ENCODE data around the gene LEPROT. TPM values are rescaled to one million over a fixed set of nuclear protein-coding genes. Genes with fewer than 3 reads are reported as not detected.

Gene LEPROT
- total RNA-seq, 1 donor from 2014 or later, result 49.2 TPM

DNA sequence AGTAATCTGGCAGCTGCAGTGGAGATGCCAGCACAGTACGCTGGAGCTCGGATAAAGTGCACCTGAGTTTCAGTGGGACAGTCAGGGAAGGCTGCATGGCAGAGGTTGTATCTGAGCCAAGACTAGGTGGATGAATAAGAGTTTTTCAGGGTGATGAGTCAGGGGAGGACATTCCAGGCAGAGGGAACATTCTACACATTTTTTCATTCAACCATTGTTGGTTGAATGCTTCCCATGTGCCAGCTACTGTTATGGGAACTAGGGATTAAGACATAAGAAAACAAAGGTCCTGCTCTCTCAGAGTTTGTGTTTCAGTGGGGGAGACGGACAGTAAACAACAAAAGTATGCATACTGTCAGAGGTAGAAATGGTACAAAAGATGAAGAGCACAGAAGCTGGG, 5.2 kb downstream of the LEPROT start:
- peak; percentile 18 for DNase-seq (ENCODE audit: low spot score)
- Histone ChIP-seq H3K27ac (peak overlapping the region; percentile 74), H3K79me2 (ENCODE audit: low read depth) (peaks cover 47% of the 10 kb centered on the region)

GRCh38 chr1:65429078-65429477, 8.6 kb downstream of the LEPROT start:
- Histone ChIP-seq H3K4me1 (peaks cover 53% of the 10 kb centered on the region), H3K27me3 (no peaks in the 10 kb centered on the region), H3K9me3 (ENCODE audit: low read depth) (no peaks in the 10 kb centered on the region), H2AFZ (replicated peaks) (no peak overlapping the region), H3K27ac (peak overlapping the region; percentile 33), H3K4me2 (peak overlapping the region; percentile 14), H3K79me2 (ENCODE audit: low read depth) (peaks cover 16% of the 10 kb centered on the region), H3K9ac (no peak overlapping the region), H3F3A (ENCODE audit: low read depth) (peaks cover 39% of the 10 kb centered on the region), H3K36me3 (no peaks in the 10 kb centered on the region), H4K20me1 (ENCODE audit: low read depth) (peaks cover 17% of the 10 kb centered on the region), H3K4me3 (no peak overlapping the region)
- Mint-ChIP-seq H3K4me3 (no peak overlapping the region), H3K27ac (no peak overlapping the region), H3K36me3 (peaks cover 27% of the 10 kb centered on the region), H3K27me3 (ENCODE audit: insufficient read depth, low read depth) (no peaks in the 10 kb centered on the region), H3K4me1 (peaks cover 12% of the 10 kb centered on the region), H3K9me3 (no peaks in the 10 kb centered on the region)
- no peak for TF ChIP-seq EZH2phosphoT487 (IDR thresholded peaks at IDR 0.05)
- TF ChIP-seq, protein P1, sequence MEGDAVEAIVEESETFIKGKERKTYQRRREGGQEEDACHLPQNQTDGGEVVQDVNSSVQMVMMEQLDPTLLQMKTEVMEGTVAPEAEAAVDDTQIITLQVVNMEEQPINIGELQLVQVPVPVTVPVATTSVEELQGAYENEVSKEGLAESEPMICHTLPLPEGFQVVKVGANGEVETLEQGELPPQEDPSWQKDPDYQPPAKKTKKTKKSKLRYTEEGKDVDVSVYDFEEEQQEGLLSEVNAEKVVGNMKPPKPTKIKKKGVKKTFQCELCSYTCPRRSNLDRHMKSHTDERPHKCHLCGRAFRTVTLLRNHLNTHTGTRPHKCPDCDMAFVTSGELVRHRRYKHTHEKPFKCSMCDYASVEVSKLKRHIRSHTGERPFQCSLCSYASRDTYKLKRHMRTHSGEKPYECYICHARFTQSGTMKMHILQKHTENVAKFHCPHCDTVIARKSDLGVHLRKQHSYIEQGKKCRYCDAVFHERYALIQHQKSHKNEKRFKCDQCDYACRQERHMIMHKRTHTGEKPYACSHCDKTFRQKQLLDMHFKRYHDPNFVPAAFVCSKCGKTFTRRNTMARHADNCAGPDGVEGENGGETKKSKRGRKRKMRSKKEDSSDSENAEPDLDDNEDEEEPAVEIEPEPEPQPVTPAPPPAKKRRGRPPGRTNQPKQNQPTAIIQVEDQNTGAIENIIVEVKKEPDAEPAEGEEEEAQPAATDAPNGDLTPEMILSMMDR (IDR thresholded peaks at IDR 0.05), result no peak
- TF ChIP-seq EZH2 (IDR thresholded peaks at IDR 0.05), result no peak
- DNase-seq (ENCODE audit: low spot score), result peak; percentile 40

More for the DNA sequence above, 5.2 kb downstream of the LEPROT start:
- H3K4me2 ChIP-seq, result no peak overlapping the region
- no peak overlapping the region for H2AFZ ChIP-seq (replicated peaks)
- peaks cover 25% of the 10 kb centered on the region for H3K36me3 Mint-ChIP-seq
- peaks cover 6% of the 10 kb centered on the region for H3K4me1 Mint-ChIP-seq
- H3K4me1 ChIP-seq, result peaks cover 38% of the 10 kb centered on the region
- no peak overlapping the region for H3K9ac ChIP-seq
- no peaks in the 10 kb centered on the region for H3K9me3 Mint-ChIP-seq
- no peaks in the 10 kb centered on the region for H3K9me3 ChIP-seq (ENCODE audit: low read depth)
- H3K27me3 Mint-ChIP-seq (ENCODE audit: insufficient read depth, low read depth), result no peaks in the 10 kb centered on the region
- peaks cover 41% of the 10 kb centered on the region for H3F3A ChIP-seq (ENCODE audit: low read depth)
- H3K36me3 ChIP-seq, result no peaks in the 10 kb centered on the region
- TF ChIP-seq EZH2phosphoT487 (IDR thresholded peaks at IDR 0.05) (no peak), EZH2 (IDR thresholded peaks at IDR 0.05) (no peak)
- TF ChIP-seq, protein P1 (IDR thresholded peaks at IDR 0.05), result no peak
- no peak overlapping the region for H3K27ac Mint-ChIP-seq
- peaks cover 28% of the 10 kb centered on the region for H4K20me1 ChIP-seq (ENCODE audit: low read depth)
- no peak overlapping the region for H3K4me3 Mint-ChIP-seq
- no peak overlapping the region for H3K4me3 ChIP-seq
- no peaks in the 10 kb centered on the region for H3K27me3 ChIP-seq

DNA sequence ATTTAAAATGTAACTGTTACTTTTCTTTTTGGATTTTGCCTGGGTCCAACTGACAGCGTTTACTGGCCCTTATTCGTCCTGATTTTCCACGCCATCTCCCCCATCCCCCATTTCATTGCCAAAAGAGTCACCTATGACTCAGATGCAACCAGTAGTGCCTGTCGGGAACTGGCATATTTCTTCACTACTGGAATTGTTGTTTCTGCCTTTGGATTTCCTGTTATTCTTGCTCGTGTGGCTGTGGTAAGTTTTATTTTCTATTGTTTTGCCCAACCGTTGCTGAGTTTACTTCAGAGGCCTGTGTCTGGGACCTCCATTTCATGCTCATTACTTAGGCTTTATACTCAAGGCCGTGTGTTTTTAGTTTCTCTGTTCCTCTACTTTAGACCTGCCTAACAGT, 9.3 kb downstream of the LEPROT start:
- peaks cover 32% of the 10 kb centered on the region for H3K36me3 Mint-ChIP-seq
- no peaks in the 10 kb centered on the region for H3K27me3 Mint-ChIP-seq (ENCODE audit: insufficient read depth, low read depth)
- peaks cover 12% of the 10 kb centered on the region for H3K4me1 Mint-ChIP-seq
- DNase-seq (ENCODE audit: low spot score), result no peak
- Histone ChIP-seq H2AFZ (replicated peaks) (no peak overlapping the region), H3K36me3 (no peaks in the 10 kb centered on the region), H3K4me3 (no peak overlapping the region), H3K27ac (peak overlapping the region; percentile 21), H3K9ac (no peak overlapping the region), H3K79me2 (ENCODE audit: low read depth) (peaks cover 9% of the 10 kb centered on the region), H3F3A (ENCODE audit: low read depth) (peaks cover 39% of the 10 kb centered on the region), H3K4me1 (peaks cover 53% of the 10 kb centered on the region), H3K27me3 (no peaks in the 10 kb centered on the region), H3K4me2 (no peak overlapping the region), H3K9me3 (ENCODE audit: low read depth) (no peaks in the 10 kb centered on the region), H4K20me1 (ENCODE audit: low read depth) (peaks cover 17% of the 10 kb centered on the region)
- no peak overlapping the region for H3K27ac Mint-ChIP-seq
- TF ChIP-seq EZH2phosphoT487 (IDR thresholded peaks at IDR 0.05), result no peak
- TF ChIP-seq, protein P1 (IDR thresholded peaks at IDR 0.05), result no peak
- no peaks in the 10 kb centered on the region for H3K9me3 Mint-ChIP-seq
- no peak overlapping the region for H3K4me3 Mint-ChIP-seq
